Prostate gland (tissue), 2 donors: Measurements from ENCODE around the gene AP2A1. TPM values are rescaled to one million over a fixed set of nuclear protein-coding genes. Genes with fewer than 3 reads are reported as not detected.

Experiments used
- DNase-seq: peaks from one replicate; pipeline ENCODE4 v3.0.0-alpha.2; 2019; ENCODE audit warnings: low spot score
- H3K27ac ChIP-seq, 2 donors: fragments of 200-600 bp; sonication (generic); 2 replicates each; pipeline ENCODE4 v1.5.1; 2017 to 2019
- H3K27me3 ChIP-seq: fragments of 200-600 bp; sonication (generic); replicated peaks from 2 replicates; pipeline ENCODE4 v1.5.1; 2019; ENCODE audit not compliant: insufficient read depth
- H3K36me3 ChIP-seq, 2 donors: fragments of 200-600 bp; sonication (generic); 1 replicate in 1 of 2; 2 replicates in 1 of 2; pipeline versions ENCODE4 v1.5.1 to v1.8.1; 2017 to 2019
- H3K4me1 ChIP-seq: fragments of 200-600 bp; sonication (generic); replicated peaks from 2 replicates; pipeline ENCODE4 v1.5.1; 2019
- H3K4me3 ChIP-seq, 2 donors: fragments of 200-600 bp; sonication (generic); 2 replicates each; pipeline ENCODE4 v1.5.1; 2017 to 2019
- H3K9me3 ChIP-seq: fragments of 200-600 bp; sonication (generic); 2 replicates; pipeline ENCODE4 v1.5.1; 2017
- CTCF ChIP-seq, 4 experiments: fragments of 200-600 bp in 2 of 4; fragments of 450-650 bp in 2 of 4; sonication (generic) in 2 of 4; IDR thresholded peaks; 1 replicate in 3 of 4; 2 replicates in 1 of 4; pipeline ENCODE4 v1.5.1; 2016 to 2019; ENCODE audit warnings: antibody characterized with exemption in 4 of 4, mild to moderate bottlenecking in 2 of 4, moderate library complexity in 2 of 4
- POLR2A ChIP-seq: fragments of 450-650 bp; IDR thresholded peaks from one replicate; pipeline ENCODE4 v1.6.1; 2016; ENCODE audit warnings: antibody characterized with exemption, mild to moderate bottlenecking
- POLR2AphosphoS5 ChIP-seq: sonication (generic); formaldehyde crosslinking; IDR thresholded peaks from one replicate; pipeline ENCODE4 v1.6.1; 2017; ENCODE audit warnings: antibody characterized with exemption
- WGBS: methylation state at CpG from one replicate; pipeline ENCODE4 v1.1.5; 2018; 5-methylcytosine and 5-hydroxymethylcytosine counted together
- intact Hi-C: fragments of 100-400 bp; cut with DNase I; formaldehyde crosslinking; loops from one replicate; pipeline ENCODE4 v1.14.2; 2022
- total RNA-seq, 2 donors: library from RNA; depleted of rRNA; stranded (reverse); fragments of >200 nt; gene quantifications; one replicate each; pipeline ENCODE4 v1.1.0, GENCODE V29; 2016

AP2A1 gene
- total RNA-seq, 2 donors from 2014 or later = 62.7 to 252 TPM

GRCh38 chr19:49758292-49758691, 8.5 kb upstream of the AP2A1 start:
- no peaks in the 10 kb centered on the region for H3K9me3 ChIP-seq
- H3K27me3 ChIP-seq = no peaks in the 10 kb centered on the region
- H3K36me3 ChIP-seq = no peaks in the 10 kb centered on the region
- H3K4me3 ChIP-seq = no peak overlapping the region
- 31% methylated on average over 7 of the region's 7 CpGs for WGBS
- TF ChIP-seq POLR2A = no peak
- H3K27ac ChIP-seq = no peak overlapping the region
- intact Hi-C loops = no loop called here
- DNase-seq = no peak
- H3K4me1 ChIP-seq = no peaks in the 10 kb centered on the region

GRCh38 chr19:49761249-49761624, 5.6 kb upstream of the AP2A1 start:
- DNase-seq = no peak
- H3K36me3 ChIP-seq = no peaks in the 10 kb centered on the region
- WGBS = 82% methylated on average over 1 of the region's 1 CpG
- TF ChIP-seq CTCF (IDR thresholded peaks at IDR 0.05) = no peak
- no peak for TF ChIP-seq POLR2A
- no peak for TF ChIP-seq POLR2AphosphoS5
- no peak overlapping the region for H3K27ac ChIP-seq
- no peaks in the 10 kb centered on the region for H3K4me1 ChIP-seq
- H3K9me3 ChIP-seq = no peaks in the 10 kb centered on the region
- intact Hi-C loops = no loop called here
- H3K4me3 ChIP-seq = no peak overlapping the region
- H3K27me3 ChIP-seq = no peaks in the 10 kb centered on the region

- no peak for TF ChIP-seq POLR2AphosphoS5
- TF ChIP-seq CTCF (IDR thresholded peaks at IDR 0.05) = no peak
- TF ChIP-seq POLR2A = no peak
- intact Hi-C loops = no loop called here
- Histone ChIP-seq H3K4me1 (no peaks in the 10 kb centered on the region), H3K27me3 (no peaks in the 10 kb centered on the region), H3K27ac (no peak overlapping the region), H3K36me3 (no peaks in the 10 kb centered on the region), H3K9me3 (no peaks in the 10 kb centered on the region), H3K4me3 (no peak overlapping the region)
- WGBS = 66% methylated on average over 16 of the region's 16 CpGs
- DNase-seq = no peak
These were observed 5.0 kb upstream of the AP2A1 start for GRCh38 chr19:49761625-49762311.

GRCh38 chr19:49763230-49763629, 3.6 kb upstream of the AP2A1 start, which contains the start of gene TSKS:
TSS of gene TSKS (minus strand) at chr19:49763306. CDS start at chr19:49763247, 59 bp downstream.
- no peak within 1 kb of the TSS for H3K27ac ChIP-seq
- TF ChIP-seq POLR2A = no peak
- no peak for TF ChIP-seq CTCF (IDR thresholded peaks at IDR 0.05)
- TF ChIP-seq POLR2AphosphoS5 = no peak
- no peaks in the 10 kb centered on the region for H3K27me3 ChIP-seq
- DNase-seq = no peak
- no peaks in the 10 kb centered on the region for H3K36me3 ChIP-seq
- H3K4me3 ChIP-seq = no peak within 1 kb of the TSS
- WGBS = 70% methylated on average over 6 of the region's 6 CpGs
- H3K4me1 ChIP-seq = peaks cover 8% of the 10 kb centered on the region
- intact Hi-C loops = no loop called here
- H3K9me3 ChIP-seq = no peaks in the 10 kb centered on the region

GRCh38 chr19:49764341-49764740, 2.5 kb upstream of the AP2A1 start:
- intact Hi-C loops = no loop called here
- WGBS = 84% methylated on average over 8 of the region's 8 CpGs
- H3K9me3 ChIP-seq = no peaks in the 10 kb centered on the region
- H3K27me3 ChIP-seq = no peaks in the 10 kb centered on the region
- no peak overlapping the region for H3K27ac ChIP-seq
- no peak overlapping the region for H3K4me3 ChIP-seq
- no peak for DNase-seq
- H3K36me3 ChIP-seq = no peaks in the 10 kb centered on the region
- peaks cover 10% of the 10 kb centered on the region for H3K4me1 ChIP-seq
- TF ChIP-seq CTCF (IDR thresholded peaks at IDR 0.05) = no peak
- no peak for TF ChIP-seq POLR2A
